HL-60 (cell line): ENCODE results near the gene VILL.
"Not testable (repeated sequence)": the region's sequence is repeated elsewhere in the genome, so short reads cannot be mapped to it uniquely, and the experiment has no call there.

Source experiments
- DNase-seq, 2 experiments: peaks; one replicate each; pipeline ENCODE4 v3.0.0-alpha.2; 2010 to 2020; ENCODE audit warnings: low read depth in 1 of 2, low spot score in 1 of 2
- H3K27ac ChIP-seq: fragments of 250-450 bp; sonication (Bioruptor Pico); replicated peaks from 2 replicates; pipeline ENCODE4 v1.5.1; 2020; ENCODE audit warnings: mild to moderate bottlenecking, moderate library complexity
- H3K27me3 ChIP-seq: fragments of 250-450 bp; sonication (Bioruptor Pico); 2 replicates; pipeline ENCODE4 v1.5.1; 2021; ENCODE audit warnings: mild to moderate bottlenecking, moderate library complexity; ENCODE audit not compliant: insufficient read depth, poor library complexity, severe bottlenecking
- H3K4me3 ChIP-seq: replicated peaks from 2 replicates; pipeline ENCODE4 v1.5.1; 2011; ENCODE audit warnings: mild to moderate bottlenecking, control low read depth, low read length; ENCODE audit not compliant: insufficient read depth
- GABPA ChIP-seq: IDR thresholded peaks from 2 replicates; pipeline ENCODE4 v1.6.1; 2012; ENCODE audit warnings: low read depth
- POLR2AphosphoS5 ChIP-seq: IDR thresholded peaks from 2 replicates; pipeline ENCODE4 v1.6.1; 2012; ENCODE audit warnings: low read depth
- SPI1 ChIP-seq: IDR thresholded peaks from 2 replicates; pipeline ENCODE4 v1.6.1; 2012; ENCODE audit warnings: low read depth, mild to moderate bottlenecking, borderline replicate concordance
- TF ChIP-seq, protein P1 (sequence below): IDR thresholded peaks from 2 replicates; pipeline ENCODE4 v1.6.1; 2012; ENCODE audit warnings: low read depth; ENCODE audit not compliant: insufficient replicate concordance
- TF ChIP-seq, protein P2 (sequence below): IDR thresholded peaks from one replicate; pipeline ENCODE4 v1.5.1; 2011; ENCODE audit warnings: low read length, control low read depth, inconsistent platforms; ENCODE audit not compliant: insufficient read depth

VILL gene

DNA sequence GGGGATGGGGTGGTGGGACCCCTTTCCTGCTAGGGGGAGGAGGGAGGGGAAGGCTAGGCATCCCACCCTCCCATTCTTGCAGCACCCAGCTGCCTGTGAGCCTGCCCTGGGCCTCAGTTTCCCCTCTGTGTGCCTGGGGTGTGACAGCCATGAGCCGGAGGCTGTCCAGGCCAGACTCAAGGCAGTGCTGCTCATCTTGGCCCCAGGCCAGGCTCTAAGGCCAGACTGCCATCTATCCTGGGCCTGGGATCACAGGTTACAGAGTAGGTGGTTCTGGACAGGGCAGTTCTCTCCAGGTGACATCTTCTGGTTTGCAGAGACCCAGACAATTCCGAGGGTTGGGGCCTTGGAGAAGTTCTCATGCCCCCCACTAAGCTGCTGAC lies 3.3 kb upstream of the VILL start:
- no peak for DNase-seq
- Histone ChIP-seq H3K27me3 (no peaks in the 10 kb centered on the region), H3K4me3 (no peak overlapping the region), H3K27ac (peak overlapping the region; percentile 49)
- TF ChIP-seq GABPA, result no peak
- no peak for TF ChIP-seq SPI1
- TF ChIP-seq, protein P1, sequence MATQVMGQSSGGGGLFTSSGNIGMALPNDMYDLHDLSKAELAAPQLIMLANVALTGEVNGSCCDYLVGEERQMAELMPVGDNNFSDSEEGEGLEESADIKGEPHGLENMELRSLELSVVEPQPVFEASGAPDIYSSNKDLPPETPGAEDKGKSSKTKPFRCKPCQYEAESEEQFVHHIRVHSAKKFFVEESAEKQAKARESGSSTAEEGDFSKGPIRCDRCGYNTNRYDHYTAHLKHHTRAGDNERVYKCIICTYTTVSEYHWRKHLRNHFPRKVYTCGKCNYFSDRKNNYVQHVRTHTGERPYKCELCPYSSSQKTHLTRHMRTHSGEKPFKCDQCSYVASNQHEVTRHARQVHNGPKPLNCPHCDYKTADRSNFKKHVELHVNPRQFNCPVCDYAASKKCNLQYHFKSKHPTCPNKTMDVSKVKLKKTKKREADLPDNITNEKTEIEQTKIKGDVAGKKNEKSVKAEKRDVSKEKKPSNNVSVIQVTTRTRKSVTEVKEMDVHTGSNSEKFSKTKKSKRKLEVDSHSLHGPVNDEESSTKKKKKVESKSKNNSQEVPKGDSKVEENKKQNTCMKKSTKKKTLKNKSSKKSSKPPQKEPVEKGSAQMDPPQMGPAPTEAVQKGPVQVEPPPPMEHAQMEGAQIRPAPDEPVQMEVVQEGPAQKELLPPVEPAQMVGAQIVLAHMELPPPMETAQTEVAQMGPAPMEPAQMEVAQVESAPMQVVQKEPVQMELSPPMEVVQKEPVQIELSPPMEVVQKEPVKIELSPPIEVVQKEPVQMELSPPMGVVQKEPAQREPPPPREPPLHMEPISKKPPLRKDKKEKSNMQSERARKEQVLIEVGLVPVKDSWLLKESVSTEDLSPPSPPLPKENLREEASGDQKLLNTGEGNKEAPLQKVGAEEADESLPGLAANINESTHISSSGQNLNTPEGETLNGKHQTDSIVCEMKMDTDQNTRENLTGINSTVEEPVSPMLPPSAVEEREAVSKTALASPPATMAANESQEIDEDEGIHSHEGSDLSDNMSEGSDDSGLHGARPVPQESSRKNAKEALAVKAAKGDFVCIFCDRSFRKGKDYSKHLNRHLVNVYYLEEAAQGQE, result no peak
- TF ChIP-seq, protein P2, sequence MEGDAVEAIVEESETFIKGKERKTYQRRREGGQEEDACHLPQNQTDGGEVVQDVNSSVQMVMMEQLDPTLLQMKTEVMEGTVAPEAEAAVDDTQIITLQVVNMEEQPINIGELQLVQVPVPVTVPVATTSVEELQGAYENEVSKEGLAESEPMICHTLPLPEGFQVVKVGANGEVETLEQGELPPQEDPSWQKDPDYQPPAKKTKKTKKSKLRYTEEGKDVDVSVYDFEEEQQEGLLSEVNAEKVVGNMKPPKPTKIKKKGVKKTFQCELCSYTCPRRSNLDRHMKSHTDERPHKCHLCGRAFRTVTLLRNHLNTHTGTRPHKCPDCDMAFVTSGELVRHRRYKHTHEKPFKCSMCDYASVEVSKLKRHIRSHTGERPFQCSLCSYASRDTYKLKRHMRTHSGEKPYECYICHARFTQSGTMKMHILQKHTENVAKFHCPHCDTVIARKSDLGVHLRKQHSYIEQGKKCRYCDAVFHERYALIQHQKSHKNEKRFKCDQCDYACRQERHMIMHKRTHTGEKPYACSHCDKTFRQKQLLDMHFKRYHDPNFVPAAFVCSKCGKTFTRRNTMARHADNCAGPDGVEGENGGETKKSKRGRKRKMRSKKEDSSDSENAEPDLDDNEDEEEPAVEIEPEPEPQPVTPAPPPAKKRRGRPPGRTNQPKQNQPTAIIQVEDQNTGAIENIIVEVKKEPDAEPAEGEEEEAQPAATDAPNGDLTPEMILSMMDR, result no peak
- no peak for TF ChIP-seq POLR2AphosphoS5

DNA sequence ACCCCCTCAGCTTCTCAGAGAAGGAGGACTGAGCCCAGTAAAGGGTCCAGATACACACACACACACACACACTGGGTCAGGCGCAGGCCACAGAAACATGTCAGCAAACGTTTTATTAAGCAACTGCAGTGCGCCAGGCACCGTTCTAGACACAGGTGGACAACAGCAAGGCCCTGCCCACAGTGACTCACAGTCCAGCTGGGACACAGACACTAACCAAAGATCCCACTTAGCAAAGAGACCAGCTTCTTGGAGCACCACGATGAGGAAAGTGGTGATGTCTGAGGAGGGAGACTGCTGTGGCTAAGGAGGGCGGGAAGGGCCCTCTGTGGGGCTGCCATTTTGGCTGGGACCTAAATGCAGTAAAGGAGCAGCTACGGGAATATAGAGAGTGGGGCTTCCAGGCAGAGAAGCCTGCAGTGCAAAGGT lies 2.8 kb upstream of the VILL start:
- peak; percentile 25 to 75 for DNase-seq
- Histone ChIP-seq H3K27ac (peak overlapping the region; percentile 49), H3K27me3 (no peaks in the 10 kb centered on the region), H3K4me3 (no peak overlapping the region)
- TF ChIP-seq, protein P1, result no peak
- TF ChIP-seq GABPA (no peak), SPI1 (no peak), POLR2AphosphoS5 (no peak)
- TF ChIP-seq, protein P2, result no peak

DNA sequence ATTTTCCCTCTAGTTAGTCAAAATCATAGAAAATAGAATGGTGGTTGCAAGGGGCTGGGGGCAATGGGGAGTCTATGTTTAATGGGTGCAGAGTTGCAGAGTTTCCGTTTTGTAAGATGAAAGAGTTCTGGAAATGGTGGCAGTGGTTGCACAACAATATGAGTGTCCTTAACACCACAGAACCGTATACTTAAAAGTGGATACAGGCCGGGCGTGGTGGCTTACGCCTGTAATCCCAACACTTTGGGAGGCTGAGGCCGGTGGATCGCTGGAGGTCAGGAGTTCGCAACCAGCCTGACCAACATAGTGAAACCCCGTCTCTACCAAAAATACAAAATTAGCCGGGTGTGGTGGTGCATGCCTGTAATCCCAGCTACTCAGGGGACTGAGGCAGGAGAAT lies 2.2 kb upstream of the VILL start:
- H3K27ac ChIP-seq, result peak overlapping the region; percentile 49
- not testable (repeated sequence) for H3K4me3 ChIP-seq, H3K27me3 ChIP-seq
- DNase-seq, result peak in 1 of 2 experiments; percentile 33

DNA sequence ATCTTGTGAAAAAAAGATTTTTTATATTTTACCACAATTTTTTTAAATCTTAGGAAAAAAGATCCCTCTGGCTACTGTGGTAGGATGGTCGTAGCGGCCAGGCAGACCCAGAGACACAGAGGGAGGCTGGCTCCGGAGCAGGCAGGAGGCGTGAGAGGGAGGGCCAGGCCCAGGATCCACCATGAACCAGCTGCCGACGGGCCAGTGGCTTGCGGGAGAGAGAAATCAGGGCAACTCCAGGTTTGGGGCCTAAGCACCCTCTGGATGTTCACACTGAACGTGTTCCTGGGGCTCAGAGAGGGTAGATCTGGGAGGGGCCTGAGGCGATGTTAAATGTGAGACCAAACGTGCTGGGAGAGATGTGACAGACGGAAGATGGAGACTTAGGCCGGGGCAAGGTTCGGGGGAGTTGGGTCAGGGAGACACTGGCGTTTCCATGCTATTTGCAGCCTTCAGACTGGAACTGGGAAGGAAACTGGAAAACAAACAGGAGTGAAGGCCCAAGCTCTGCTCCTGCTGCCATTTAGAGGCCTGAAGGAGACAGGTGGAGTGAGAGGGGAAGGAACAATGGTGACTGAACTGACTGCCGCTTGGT lies 1.6 kb upstream of the VILL start:
- Histone ChIP-seq H3K27ac (peak overlapping the region; percentile 20; the same call in 1 of the 2 replicates), H3K4me3 (no peak overlapping the region), H3K27me3 (no peaks in the 10 kb centered on the region)
- DNase-seq, result no peak
- TF ChIP-seq, protein P1, result no peak
- TF ChIP-seq POLR2AphosphoS5 (no peak), GABPA (no peak), SPI1 (no peak)
- TF ChIP-seq, protein P2, result no peak
